Transverse colon (tissue), 3 donors: Measurements from ENCODE around the gene TULP4.

Experiments
- EP300 ChIP-seq: sonication (generic); formaldehyde crosslinking; IDR thresholded peaks from one replicate; pipeline ENCODE4 v1.6.1; 2017; ENCODE audit warnings: antibody characterized with exemption, low read depth
- POLR2A ChIP-seq: fragments of 450-650 bp; IDR thresholded peaks from one replicate; pipeline ENCODE4 v1.6.1; 2016; ENCODE audit warnings: antibody characterized with exemption, mild to moderate bottlenecking, moderate library complexity
- TF ChIP-seq, protein P1 (sequence below), 5 experiments: fragments of 200-600 bp in 3 of 5; fragments of 450-650 bp in 2 of 5; sonication (generic) in 3 of 5; IDR thresholded peaks; 1 replicate in 2 of 5; 2 replicates in 3 of 5; pipeline ENCODE4 v1.5.1; 2016 to 2017; ENCODE audit warnings: antibody characterized with exemption in 5 of 5, inconsistent platforms in 3 of 5, mild to moderate bottlenecking in 2 of 5, moderate library complexity in 1 of 5

DNA sequence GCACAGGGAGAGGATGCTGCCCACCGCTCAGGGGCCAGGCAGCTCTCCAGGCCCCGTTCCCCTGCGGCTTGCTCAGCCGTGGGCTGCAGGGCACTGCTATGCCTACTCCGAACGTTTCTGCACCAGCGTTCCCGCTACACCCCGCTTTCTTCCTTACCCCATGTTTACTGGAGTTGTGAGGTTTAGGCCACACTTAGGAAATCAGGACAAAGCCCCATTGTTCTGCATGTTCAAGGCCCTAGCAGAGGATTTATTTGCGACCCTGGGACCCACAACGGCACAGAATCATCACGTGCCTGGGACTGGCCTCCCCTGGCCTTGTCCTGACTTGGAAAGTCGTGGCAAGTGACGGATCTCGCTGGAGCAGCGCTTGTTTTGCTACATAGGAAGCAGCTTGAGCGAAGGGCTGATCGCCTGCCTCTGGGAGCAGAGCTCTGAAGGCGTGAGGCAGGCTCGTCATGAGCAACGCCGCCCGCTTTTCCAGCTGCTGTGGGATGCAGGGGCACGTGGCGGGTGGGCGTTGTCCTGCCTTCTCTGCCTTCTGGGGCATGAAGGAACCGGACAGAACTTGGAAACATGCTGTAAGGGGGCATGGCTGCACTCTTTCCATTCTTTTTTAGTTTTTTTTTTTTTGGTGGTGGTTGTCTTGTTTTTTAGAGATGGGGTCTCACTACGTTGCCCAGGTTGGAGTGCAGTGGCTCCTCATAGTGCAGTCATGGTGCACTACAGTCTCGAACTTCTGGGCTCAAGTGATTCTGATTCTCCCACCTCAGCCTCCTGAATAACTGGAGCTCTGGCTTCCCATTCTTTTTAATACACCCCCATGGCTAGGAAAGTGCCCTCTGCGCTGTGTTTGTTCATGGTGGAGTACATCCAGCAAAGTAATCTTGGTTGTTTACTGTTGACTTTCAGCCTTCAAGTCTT is 233.0 kb downstream of the TULP4 start:
- TF ChIP-seq EP300 (no peak), POLR2A (no peak)
- TF ChIP-seq, protein P1, sequence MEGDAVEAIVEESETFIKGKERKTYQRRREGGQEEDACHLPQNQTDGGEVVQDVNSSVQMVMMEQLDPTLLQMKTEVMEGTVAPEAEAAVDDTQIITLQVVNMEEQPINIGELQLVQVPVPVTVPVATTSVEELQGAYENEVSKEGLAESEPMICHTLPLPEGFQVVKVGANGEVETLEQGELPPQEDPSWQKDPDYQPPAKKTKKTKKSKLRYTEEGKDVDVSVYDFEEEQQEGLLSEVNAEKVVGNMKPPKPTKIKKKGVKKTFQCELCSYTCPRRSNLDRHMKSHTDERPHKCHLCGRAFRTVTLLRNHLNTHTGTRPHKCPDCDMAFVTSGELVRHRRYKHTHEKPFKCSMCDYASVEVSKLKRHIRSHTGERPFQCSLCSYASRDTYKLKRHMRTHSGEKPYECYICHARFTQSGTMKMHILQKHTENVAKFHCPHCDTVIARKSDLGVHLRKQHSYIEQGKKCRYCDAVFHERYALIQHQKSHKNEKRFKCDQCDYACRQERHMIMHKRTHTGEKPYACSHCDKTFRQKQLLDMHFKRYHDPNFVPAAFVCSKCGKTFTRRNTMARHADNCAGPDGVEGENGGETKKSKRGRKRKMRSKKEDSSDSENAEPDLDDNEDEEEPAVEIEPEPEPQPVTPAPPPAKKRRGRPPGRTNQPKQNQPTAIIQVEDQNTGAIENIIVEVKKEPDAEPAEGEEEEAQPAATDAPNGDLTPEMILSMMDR (IDR thresholded peaks at IDR 0.05), result no peak
